Measurements from ENCODE around the gene RBMY1J. TPM values are rescaled to one million over a fixed set of nuclear protein-coding genes. Genes with fewer than 3 reads are reported as not detected.
"Not testable (repeated sequence)": the region's sequence is repeated elsewhere in the genome, so short reads cannot be mapped to it uniquely, and the experiment has no call there.

RBMY1J gene
- total and polyA plus RNA-seq, 2 of the 4 experiments (the other 2 are of a cell fraction) = not detected

DNA sequence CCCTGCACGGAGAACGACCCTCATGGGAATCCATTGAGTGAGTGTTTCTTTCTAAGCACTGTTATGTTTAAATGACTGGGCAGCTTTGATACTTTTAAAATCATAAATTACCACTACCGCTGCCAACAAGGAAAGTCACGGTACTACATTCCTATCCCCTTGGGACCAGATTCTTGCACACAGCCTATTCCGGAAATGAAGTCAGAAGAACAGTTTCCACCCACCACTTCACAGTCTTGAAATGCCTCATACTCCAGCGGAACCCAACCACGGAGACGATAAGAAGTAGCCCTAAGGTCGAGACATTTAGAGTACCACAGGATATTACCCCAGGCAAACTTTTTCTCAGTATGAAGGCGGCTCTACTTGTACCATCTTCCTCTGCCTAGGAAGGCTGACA, 58.8 kb downstream of the RBMY1J start:
- POLR2A ChIA-PET (ENCODE audit: unreplicated experiment) = not testable (repeated sequence)

More for the DNA sequence above, 58.8 kb downstream of the RBMY1J start:
- BruUV-seq (replicated peaks); CTCF ChIA-PET; ATAC-seq (ENCODE audit: low read depth); H3K9me3 ChIP-seq (ENCODE audit: control insufficient read depth, insufficient read depth, low read length); H2BK15ac ChIP-seq (ENCODE audit: low read depth, low read length); intact Hi-C loops (cut with micrococcal nuclease); H3K79me1 ChIP-seq (ENCODE audit: low read depth in 1 of 2, low read length in 2 of 2); in situ Hi-C loops (cut with MboI; ENCODE audit: low sequenced_read_pairs); H2AK9ac ChIP-seq (replicated peaks; ENCODE audit: low read depth, low read length, poor library complexity); H3K4me2 ChIP-seq (ENCODE audit: low read depth, low read length); H3K9ac ChIP-seq (ENCODE audit: low read depth, low read length); H3K23ac ChIP-seq (ENCODE audit: low read depth, low read length); H3K56ac ChIP-seq (ENCODE audit: extremely low read depth, insufficient read depth, low read length); H3K27ac ChIP-seq (ENCODE audit: insufficient read depth, low read length); H2BK5ac ChIP-seq (ENCODE audit: low read depth, low read length, poor library complexity, severe bottlenecking); H3K4ac ChIP-seq (ENCODE audit: low read depth, low read length); H3K27me3 ChIP-seq (ENCODE audit: control insufficient read depth, insufficient read depth, low read length); H4K5ac ChIP-seq (ENCODE audit: low read depth, low read length); H3K18ac ChIP-seq (ENCODE audit: low read depth, low read length); H4K91ac ChIP-seq (ENCODE audit: insufficient read depth, low read depth, low read length); H3K9me1 ChIP-seq (ENCODE audit: insufficient read depth, low read length); H3K14ac ChIP-seq (replicated peaks; ENCODE audit: low read depth, low read length); H3K4me3 ChIP-seq (ENCODE audit: insufficient read depth, low read depth, low read length); H2AFZ ChIP-seq (replicated peaks; ENCODE audit: low read length, poor library complexity); H2BK20ac ChIP-seq (ENCODE audit: low read depth, low read length); H2BK120ac ChIP-seq (ENCODE audit: low read depth, low read length); H2AK5ac ChIP-seq (ENCODE audit: low read depth, low read length); dilution Hi-C loops (cut with HindIII; ENCODE audit: low sequenced_read_pairs, unreplicated experiment); H4K8ac ChIP-seq (ENCODE audit: low read depth in 2 of 2, low read length in 2 of 2); H3K4me1 ChIP-seq (ENCODE audit: control insufficient read depth, insufficient read depth, low read length); H4K20me1 ChIP-seq (ENCODE audit: insufficient read depth, low read length); H3K36me3 ChIP-seq (ENCODE audit: control insufficient read depth, insufficient read depth, low read length); DNase-seq: not testable (repeated sequence)
- WGBS, 2 experiments (ENCODE audit: extremely low coverage in 2 of 2, insufficient read length in 1 of 2) = no CpG with 5 or more reads among the region's 10 CpGs

Other genes with a start within 250 kb of the RBMY1J start
- gene RBMY1F, start 220.5 kb upstream of the RBMY1J start, total RNA-seq (2012; rRNA removed) = not detected in 2 replicates
- gene RBMY1F, start 220.5 kb upstream of the RBMY1J start, polyA plus RNA-seq (2012; rRNA removed) = not detected in 2 replicates

Measured in IMR-90 (cell line).